Endothelial cell of umbilical vein (primary cell): ENCODE measurements around the gene MDN1.

Experiments
- CTCF ChIP-seq, 2 donors: IDR thresholded peaks; 1 replicate in 1 of 2; 2 replicates in 1 of 2; pipeline ENCODE4 v1.5.1; 2011; ENCODE audit warnings: low read length in 2 of 2, mild to moderate bottlenecking in 2 of 2, moderate library complexity in 2 of 2, control low read depth in 1 of 2, inconsistent platforms in 1 of 2, low read depth in 1 of 2; ENCODE audit not compliant: insufficient read depth in 1 of 2; ENCODE audit errors: extremely low read depth in 1 of 2
- EZH2 ChIP-seq: IDR thresholded peaks from 2 replicates; pipeline ENCODE4 v1.6.1; 2012; ENCODE audit warnings: borderline replicate concordance, low read depth, mild to moderate bottlenecking, moderate library complexity, low read length, inconsistent platforms; ENCODE audit not compliant: severe bottlenecking
- MAX ChIP-seq: IDR thresholded peaks from 2 replicates; pipeline ENCODE4 v1.6.1; 2011; ENCODE audit not compliant: insufficient read depth, insufficient read length
- POLR2A ChIP-seq: IDR thresholded peaks from 2 replicates; pipeline ENCODE4 v1.6.1; 2012; ENCODE audit warnings: low read depth, mild to moderate bottlenecking, control low read depth, low read length

GRCh38 chr6:89784838-89785237 lies 34.8 kb downstream of the MDN1 start:
- no peak for TF ChIP-seq MAX
- no peak for TF ChIP-seq POLR2A
- no peak for TF ChIP-seq CTCF (IDR thresholded peaks at IDR 0.05; ENCODE audit: extremely low read depth in 1 of 2, insufficient read depth in 1 of 2, low read depth in 1 of 2, low read length in 2 of 2)
- no peak for TF ChIP-seq EZH2
